Skin of body (tissue), 2 donors: ENCODE data around the gene SAMD10. TPM values are rescaled to one million over a fixed set of nuclear protein-coding genes. Genes with fewer than 3 reads are reported as not detected.
"Not testable (repeated sequence)": the region's sequence is repeated elsewhere in the genome, so short reads cannot be mapped to it uniquely, and the experiment has no call there.

ENCODE experiments used
- DNase-seq: peaks from one replicate; lab custom pipeline; 2025; lab: John Stamatoyannopoulos, UW
- total RNA-seq: library from RNA; depleted of rRNA; stranded (reverse); fragments of >200 nt; gene quantifications from one replicate; pipeline ENCODE4 v1.2.3, GENCODE V29; 2014

Gene SAMD10
- total RNA-seq, 1 donor from 2014 or later, result 1.6 TPM

DNA sequence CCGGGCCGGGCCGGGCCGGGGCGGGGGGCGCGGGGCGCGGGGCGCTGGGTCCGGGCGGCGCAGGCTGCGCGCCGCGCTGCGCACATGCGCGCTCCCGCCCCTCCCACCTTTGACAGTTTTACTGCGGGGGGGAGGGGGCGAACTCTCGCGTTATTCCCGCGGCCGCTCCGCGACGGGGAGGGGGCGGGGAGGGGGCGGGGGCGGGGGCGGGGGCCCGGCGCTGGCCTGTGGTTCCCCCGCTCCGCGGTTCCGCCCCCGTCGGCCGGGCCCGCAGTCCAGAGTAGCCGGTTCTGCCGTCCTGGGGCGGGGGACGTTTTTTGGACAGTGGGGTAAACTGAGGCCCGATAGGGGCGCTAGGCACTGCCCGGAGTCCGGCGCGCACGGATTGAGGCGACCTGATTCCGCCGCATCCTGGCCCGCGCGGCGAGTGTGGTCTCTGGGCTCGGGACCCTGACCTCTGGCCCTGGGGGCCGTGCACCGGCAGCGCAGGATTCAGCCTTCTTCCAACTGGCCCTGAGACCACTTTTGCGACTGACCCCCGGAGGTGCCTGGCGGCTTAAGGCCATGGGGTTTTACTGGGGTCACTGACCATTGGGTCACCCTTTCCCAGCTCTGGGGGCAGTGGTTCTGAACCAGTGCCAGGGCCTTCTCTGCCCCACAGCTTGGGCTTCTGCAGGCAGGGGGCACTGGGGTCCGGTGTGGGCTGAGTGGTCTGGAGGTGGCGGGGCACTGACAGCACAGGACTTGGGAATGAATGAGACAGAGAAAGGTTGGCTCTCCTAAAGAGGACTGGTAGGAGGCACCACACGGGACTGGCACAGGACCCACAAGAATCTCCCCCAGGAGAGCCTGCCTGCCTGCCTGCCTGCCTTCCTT, 9.4 kb downstream of the SAMD10 start, which contains the start of gene ZNF512B:
Gene ZNF512B (minus strand): TSS at position 93 of the 876 bp plus-strand sequence. CDS start 1,980 bp downstream, outside the sequence.
- peak; percentile 55 for DNase-seq

DNA sequence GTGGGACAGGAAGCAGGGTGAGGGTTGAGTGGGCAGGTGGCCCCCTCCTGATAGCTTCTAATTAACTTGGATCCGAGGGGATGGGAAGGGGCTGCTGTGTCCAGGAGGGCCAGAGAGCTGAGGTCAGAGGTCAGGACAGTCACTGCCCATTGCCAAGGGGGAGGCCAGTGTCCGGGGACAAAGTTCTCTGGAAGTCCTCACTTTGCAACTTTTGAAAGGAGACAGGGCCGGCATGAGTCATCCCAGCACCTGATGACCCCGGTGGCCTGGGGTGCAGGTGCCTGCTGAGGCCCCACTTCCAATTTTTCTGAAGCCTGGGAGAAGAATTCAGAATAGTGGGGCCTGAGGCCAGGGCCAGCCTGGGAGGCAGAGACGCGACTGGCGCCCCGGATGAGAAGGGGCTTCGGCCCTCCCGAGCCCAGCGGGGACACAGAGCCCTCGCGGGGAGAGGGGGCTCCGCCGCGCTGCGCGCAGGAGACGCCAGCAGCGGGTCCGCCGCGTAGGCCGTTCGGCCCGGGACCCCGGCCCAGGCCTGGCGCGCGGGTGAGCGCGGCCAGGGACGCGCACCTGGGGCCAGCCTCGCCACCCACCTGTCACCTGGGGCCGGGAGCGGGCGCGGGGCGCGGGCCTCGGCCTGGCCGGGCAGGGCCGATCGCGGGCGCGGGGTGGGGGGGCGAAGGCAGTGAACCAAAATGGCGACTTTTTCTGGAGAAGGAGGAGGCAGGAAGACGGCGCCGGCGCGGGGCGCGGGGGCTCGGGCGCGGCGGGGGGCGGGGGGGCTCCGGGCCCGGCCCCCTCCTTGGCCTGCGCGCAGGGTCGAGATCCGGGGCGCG, 10.3 kb downstream of the SAMD10 start:
- DNase-seq, result no peak

GRCh38 chr20:63968136-63968927, 11.1 kb downstream of the SAMD10 start:
- DNase-seq, result no peak

DNA sequence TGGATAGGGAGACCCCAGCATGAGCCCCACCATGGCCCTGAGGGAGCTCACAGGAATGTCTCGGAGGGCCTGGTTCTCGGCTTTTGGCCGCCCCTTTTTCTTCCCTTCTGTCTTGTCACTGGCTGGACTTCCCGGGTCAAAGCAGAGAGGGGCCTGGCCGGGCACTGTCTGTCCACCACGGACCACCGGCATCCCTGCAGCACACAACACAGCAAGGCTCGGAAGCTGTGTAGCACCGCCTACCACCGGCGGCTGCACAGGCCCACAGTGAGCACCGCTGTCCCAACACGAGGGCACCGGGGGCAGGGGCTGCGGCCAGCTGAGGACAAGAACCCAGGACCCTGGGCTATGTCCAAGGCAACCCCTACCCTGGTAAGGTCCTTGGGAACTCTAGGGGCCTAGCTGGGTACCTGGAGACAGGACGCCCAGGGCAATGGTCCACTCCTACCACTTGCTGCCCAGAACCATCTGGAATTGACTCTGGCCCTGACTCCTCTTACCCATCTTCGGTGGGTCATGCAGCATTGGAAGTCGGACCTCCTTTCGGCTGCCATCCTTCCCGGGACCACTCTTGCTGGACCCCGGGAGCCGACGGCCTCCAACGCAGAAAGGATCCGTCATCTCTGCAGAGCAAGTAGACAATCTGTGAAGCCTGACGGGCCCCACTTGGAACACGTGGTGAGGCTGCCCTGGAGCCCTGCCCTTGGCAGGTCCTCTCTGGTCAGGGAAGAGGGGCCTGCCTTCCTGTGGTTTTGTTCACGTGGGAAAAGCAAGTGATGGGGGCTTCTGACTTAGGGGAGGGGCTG, 11.9 kb downstream of the SAMD10 start:
- no peak for DNase-seq

- no peak for DNase-seq
These were observed 12.5 kb downstream of the SAMD10 start for GRCh38 chr20:63966944-63967322.

GRCh38 chr20:63966172-63966943, 13.1 kb downstream of the SAMD10 start:
- DNase-seq, result no peak

GRCh38 chr20:63964412-63964811, 15.0 kb downstream of the SAMD10 start:
- no peak for DNase-seq

GRCh38 chr20:63963784-63964301, 15.6 kb downstream of the SAMD10 start:
- no peak for DNase-seq

- no peak for DNase-seq
These were observed 16.1 kb downstream of the SAMD10 start for GRCh38 chr20:63963348-63963741.

- DNase-seq, result no peak
These were observed 16.8 kb downstream of the SAMD10 start for GRCh38 chr20:63962426-63963347.

- no peak for DNase-seq
These were observed 17.6 kb downstream of the SAMD10 start for GRCh38 chr20:63961664-63962425.

DNA sequence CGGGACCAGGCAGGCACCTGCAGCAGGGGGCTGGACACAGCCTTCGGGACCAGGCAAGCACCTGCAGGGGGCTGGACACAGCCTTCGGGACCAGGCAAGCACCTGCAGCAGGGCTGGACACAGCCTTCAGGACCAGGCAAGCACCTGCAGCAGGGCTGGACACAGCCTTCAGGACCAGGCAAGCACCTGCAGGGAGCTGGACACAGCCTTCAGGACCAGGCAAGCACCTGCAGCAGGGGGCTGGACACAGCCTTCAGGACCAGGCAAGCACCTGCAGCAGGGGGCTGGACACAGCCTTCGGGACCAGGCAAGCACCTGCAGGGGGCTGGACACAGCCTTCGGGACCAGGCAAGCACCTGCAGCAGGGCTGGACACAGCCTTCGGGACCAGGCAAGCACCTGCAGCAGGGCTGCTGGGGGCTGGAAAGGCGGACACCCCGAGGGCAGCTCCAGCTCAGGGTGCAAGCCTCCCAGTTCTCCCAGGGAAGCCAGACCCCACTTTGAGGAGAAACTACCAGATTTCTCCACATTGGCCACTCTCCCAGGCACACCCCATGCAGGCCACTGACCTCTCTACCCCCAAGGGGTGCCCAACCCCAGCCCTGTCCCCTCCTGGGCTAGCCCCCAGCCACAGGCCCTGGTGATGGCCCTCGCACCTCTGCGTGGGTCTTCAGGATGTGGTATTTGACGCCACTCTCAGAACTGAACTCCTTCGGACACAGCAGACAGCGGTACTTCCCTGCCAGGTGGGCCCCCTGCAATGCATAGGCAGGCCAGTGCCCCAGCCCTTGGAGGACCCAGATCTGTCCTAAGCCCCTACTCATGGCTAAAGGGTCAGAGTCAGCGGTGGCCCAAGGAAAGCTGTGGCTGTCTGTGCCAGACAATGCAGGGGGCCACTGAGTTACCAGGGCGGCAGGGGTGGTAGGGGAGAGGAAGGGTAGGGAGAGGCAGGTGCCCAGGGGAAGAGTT, 18.5 kb downstream of the SAMD10 start:
- DNase-seq, result not testable (repeated sequence)

- no peak for DNase-seq
These were observed 19.8 kb downstream of the SAMD10 start for GRCh38 chr20:63959699-63960075.

DNA sequence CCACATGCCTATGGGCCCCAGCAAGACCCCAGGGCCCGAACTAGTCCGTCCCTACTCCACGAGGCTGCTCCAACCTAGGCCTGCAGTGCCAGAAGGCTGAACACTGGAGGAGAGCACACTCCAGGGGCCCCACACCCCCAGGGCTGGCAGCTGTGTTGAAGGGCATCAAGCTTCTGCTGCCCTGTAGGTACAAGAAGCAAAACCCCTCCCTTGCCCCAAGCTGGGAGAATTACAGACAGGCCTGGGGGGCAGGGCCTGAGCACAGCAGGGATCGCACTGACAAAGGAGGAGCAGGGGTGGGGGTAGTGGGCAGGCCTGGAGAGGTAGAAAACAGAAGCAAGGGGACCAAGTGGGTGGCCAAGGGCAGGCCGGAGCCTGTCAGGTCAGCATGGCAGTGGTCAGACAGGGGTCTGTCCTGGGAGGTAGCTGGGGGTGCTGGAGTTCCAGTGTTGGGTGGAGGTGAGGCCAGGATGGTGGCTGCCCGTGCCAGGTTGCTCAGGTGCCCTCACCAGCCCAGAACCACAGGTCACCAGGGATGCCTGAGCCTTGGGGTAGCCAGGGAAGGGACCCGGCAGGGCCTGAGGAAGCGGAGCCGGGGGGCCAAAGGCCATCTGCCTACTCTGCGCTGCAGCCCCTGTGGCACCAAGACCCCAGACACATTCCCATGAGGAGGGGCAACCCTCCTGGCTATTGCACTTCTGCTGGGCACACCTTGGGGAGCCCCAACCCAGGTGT, 20.3 kb downstream of the SAMD10 start:
- no peak for DNase-seq

GRCh38 chr20:63958471-63958870, 21.0 kb downstream of the SAMD10 start:
- DNase-seq, result no peak
